Dermis blood vessel endothelial cell (primary cell): ENCODE results near the gene EGFL6. TPM values are rescaled to one million over a fixed set of nuclear protein-coding genes. Genes with fewer than 3 reads are reported as not detected.
"Not testable (repeated sequence)": the region's sequence is repeated elsewhere in the genome, so short reads cannot be mapped to it uniquely, and the experiment has no call there.

Source experiments
- DNase-seq: peaks from one replicate; pipeline ENCODE4 v3.0.0; 2010
- total RNA-seq: library from RNA; depleted of rRNA; stranded (reverse); fragments of >200 nt; gene quantifications from 2 replicates; pipeline ENCODE4 v1.2.3, GENCODE V29; 2014

EGFL6 gene
- total RNA-seq, 1 donor from 2014 or later: not detected

- no peak for DNase-seq
Observed at GRCh38 chrX:13655674-13656073, 86.3 kb downstream of the EGFL6 start.

DNA sequence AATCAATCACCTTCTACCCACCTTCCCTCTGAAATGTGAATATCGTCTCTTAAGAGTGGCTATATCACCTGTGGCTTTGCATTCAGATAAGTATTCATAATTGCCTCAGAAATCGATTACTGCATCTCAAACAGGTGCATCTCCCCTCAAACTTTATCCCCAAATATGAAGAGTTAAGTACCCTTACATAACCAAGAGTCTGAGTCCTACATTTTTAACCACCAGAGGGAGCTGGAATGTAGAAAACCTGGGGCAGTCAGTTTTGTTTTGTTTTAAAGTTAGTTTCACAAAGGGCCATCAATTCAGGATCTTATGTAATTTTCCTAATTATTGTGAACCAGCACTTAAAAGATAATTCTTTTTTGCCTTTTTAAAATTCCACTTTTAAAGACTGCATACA is 89.2 kb downstream of the EGFL6 start:
- peak; percentile 67 for DNase-seq

GRCh38 chrX:13659063-13659462 is 89.7 kb downstream of the EGFL6 start:
- DNase-seq: no peak

DNA sequence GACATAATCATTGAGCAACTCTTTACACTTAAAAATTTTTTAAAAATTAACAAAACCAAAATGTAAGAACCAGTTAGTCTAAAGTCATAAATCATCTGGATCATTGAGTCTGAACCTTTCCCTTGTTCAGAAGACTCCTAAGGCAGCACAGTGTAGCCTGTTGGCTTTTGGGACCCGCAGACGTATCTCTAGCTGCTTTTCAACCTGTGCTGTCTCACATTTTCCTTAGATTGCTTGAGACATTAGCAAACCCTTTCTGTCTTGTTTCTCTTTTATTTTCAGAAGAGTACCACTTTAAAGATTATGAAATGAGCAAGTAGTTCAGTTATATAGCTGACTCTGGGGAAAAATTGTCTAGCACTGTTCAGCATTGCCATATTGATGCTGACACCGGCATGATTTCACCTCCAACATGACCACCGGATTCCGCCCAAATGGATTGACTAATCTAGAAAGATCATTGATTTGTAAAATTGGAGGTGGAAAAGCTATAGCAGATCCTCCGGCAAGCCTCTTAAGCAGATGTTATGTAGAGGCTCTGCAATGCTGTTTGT is 92.4 kb downstream of the EGFL6 start:
- DNase-seq: no peak

DNA sequence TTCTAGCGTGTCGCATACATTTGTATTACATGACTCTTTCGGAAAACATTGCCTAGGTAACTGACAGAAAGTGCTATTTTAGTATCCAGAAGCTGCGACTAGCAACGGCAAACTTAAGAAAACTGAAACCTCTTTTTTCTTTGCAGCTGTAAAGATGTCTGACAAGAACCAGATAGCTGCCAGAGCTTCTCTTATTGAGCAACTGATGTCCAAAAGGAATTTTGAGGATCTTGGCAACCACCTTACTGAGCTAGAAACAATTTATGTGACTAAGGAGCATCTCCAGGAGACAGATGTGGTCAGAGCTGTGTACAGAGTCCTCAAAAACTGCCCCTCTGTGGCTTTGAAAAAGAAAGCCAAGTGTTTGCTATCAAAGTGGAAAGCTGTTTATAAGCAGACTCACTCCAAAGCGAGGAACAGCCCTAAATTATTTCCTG is 93.0 kb downstream of the EGFL6 start:
- DNase-seq: no peak

GRCh38 chrX:13664020-13664419 is 94.6 kb downstream of the EGFL6 start:
- no peak for DNase-seq

DNA sequence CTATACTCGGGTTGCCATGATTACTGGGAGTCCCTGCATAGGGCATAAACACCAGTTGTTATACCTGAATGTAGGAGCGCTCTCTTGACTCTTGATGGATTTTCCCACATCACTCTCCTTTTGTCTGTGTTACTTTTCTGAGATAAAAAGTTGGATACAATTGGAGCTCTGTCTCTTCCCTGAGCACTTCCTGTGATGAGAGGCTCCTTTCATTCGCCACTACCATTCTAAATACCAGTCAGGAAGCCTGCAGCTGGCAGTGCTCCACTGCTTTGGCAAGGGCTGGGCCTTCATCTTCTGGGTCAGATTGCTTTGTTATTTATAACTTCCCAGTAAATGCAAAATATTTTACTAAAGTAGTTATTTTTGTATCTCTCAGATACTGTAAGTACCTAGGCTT is 97.4 kb downstream of the EGFL6 start:
- DNase-seq: no peak

- DNase-seq: no peak
Observed at GRCh38 chrX:13667919-13668318, 98.5 kb downstream of the EGFL6 start.

DNA sequence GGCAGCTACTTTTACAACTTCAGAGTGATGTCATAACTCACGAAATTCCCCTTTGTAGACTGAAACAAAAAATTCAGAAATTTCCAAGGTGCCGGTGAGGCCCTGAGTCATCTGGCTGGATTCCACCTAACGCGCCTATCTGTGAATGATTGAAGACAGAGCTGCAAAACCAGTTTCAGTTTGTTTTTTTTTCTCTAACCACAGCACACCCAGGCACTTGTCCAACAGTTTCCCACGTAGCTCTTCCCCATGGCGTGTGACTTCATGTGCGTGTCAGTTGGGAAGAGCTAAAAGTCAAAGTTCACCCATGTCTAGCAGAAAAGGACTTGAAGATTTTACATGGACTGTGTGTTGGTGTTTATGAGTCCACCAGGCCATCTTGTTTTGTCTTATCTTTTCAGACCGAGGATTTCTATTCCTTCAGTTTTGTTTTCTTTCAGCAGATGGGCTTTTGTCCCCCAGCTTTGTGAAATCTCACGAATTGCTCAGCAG is 99.9 kb downstream of the EGFL6 start:
- DNase-seq: peak; percentile 69

DNA sequence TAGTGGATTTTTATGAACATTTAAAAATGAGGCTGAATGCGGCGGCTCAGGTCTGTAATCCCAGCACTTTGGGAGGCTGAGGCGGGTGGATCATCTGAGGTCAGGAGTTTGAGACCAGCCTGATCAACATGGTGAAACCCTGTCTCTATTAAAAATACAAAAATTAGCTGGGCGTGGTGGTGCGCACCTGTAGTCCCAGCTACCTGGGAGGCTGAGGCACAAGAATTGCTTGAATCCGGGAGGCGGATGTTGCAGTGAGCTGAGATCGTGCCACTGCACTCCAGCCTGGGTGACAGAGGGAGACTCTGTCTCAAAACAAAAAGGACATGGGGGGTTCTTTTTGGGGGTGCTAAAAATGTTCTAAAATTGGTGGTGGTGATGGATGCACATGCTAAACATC is 100.4 kb downstream of the EGFL6 start:
- DNase-seq: not testable (repeated sequence)

GRCh38 chrX:13670197-13670596 is 100.8 kb downstream of the EGFL6 start:
- DNase-seq: no peak

DNA sequence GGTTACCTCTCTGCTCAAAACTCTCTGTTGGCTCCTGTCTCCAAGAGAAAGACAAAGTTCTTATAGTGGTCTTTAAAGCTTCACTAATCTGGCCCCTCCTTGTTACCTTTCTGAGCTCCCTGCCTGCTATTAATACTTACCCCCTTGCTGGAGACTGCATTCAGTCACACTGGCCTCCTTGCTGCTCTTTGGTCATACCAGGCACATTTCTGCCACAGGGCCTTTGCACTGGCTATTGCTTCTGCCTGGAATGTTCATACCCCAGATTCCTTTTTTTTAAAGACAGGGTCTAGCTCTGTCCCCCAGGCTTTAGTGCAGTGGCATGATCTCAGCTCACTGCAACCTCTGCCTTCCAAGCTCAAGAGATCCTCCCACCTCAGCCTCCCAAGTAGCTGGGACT is 103.6 kb downstream of the EGFL6 start:
- no peak for DNase-seq

DNA sequence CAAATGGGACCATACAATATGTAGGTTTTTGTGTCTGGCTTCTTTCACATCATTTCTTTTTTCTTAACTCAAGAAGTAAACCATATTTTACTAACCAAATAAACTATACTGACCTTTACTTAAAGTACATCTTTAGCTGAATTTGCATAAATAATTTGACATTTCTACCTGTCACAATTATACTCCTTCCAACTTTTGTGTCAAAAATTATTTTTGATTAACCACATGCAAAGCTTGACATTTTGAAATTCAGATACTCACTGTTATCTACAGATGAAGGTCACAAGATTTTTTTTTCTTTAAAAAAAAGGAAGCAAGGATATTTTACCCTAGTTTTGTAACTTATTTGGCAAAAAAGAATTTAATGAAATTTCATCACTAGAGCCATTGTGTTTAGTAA is 107.5 kb downstream of the EGFL6 start:
- no peak for DNase-seq

- not testable (repeated sequence) for DNase-seq
Observed at GRCh38 chrX:13679700-13680099, 110.3 kb downstream of the EGFL6 start.

GRCh38 chrX:13681595-13681994 is 112.2 kb downstream of the EGFL6 start:
- DNase-seq: no peak

Other genes starting within 250 kb of the EGFL6 start
- gene ATXN3L, start 249.5 kb upstream of the EGFL6 start, total RNA-seq: not detected in 2 replicates
- gene TCEANC, start 83.5 kb downstream of the EGFL6 start, total RNA-seq: 1.7 and 3.1 TPM in 2 replicates
- 24.2 and 30.8 TPM in 2 replicates for gene RAB9A, start 119.5 kb downstream of the EGFL6 start, total RNA-seq
- 11.9 and 17.9 TPM in 2 replicates for gene TRAPPC2, start 165.0 kb downstream of the EGFL6 start, total RNA-seq
- gene OFD1, start 165.1 kb downstream of the EGFL6 start, total RNA-seq: 9.4 and 10.2 TPM in 2 replicates
- gene GPM6B, start 247.5 kb downstream of the EGFL6 start, total RNA-seq: 0.14 and 0.17 TPM in 2 replicates